GM23338 (cell line): Measurements from ENCODE around the gene CADPS2. TPM values are rescaled to one million over a fixed set of nuclear protein-coding genes. Genes with fewer than 3 reads are reported as not detected.

ENCODE experiments used
- ATAC-seq: fragments of 200-7000 bp; cut with Tn5 transposase; 3 replicates; pipeline ENCODE4 v1.9.1; 2020
- DNase-seq: peaks from one replicate; pipeline ENCODE4 v3.0.0-alpha.2; 2015; ENCODE audit warnings: low spot score
- H2AFZ ChIP-seq: fragments of 200-600 bp; sonication (generic); 2 replicates; pipeline ENCODE4 v1.8.0; 2016; ENCODE audit warnings: antibody characterized with exemption, mild to moderate bottlenecking, moderate library complexity
- H3F3A ChIP-seq: fragments of 200-600 bp; sonication (generic); replicated peaks from 2 replicates; pipeline ENCODE4 v1.8.0; 2017; ENCODE audit warnings: antibody characterized with exemption, mixed run types, low read depth
- H3K27ac ChIP-seq: fragments of 200-600 bp; sonication (generic); 2 replicates; pipeline ENCODE4 v1.6.1; 2016; ENCODE audit warnings: low read depth
- H3K27me3 ChIP-seq: fragments of 200-600 bp; sonication (generic); 2 replicates; pipeline ENCODE4 v1.8.0; 2016; ENCODE audit warnings: mild to moderate bottlenecking, mixed run types, moderate library complexity; ENCODE audit not compliant: insufficient read depth
- H3K36me3 ChIP-seq: fragments of 200-600 bp; sonication (generic); 2 replicates; pipeline ENCODE4 v1.8.0; 2016; ENCODE audit warnings: mild to moderate bottlenecking; ENCODE audit not compliant: insufficient read depth
- H3K4me1 ChIP-seq: fragments of 200-600 bp; sonication (generic); 2 replicates; pipeline ENCODE4 v1.8.0; 2016; ENCODE audit warnings: mild to moderate bottlenecking, moderate library complexity; ENCODE audit not compliant: insufficient read depth
- H3K4me2 ChIP-seq: fragments of 200-600 bp; sonication (generic); 2 replicates; pipeline ENCODE4 v1.7.1; 2017; ENCODE audit warnings: mixed run types
- H3K4me3 ChIP-seq: fragments of 200-600 bp; sonication (generic); 2 replicates; pipeline ENCODE4 v1.6.1; 2016; ENCODE audit warnings: mixed run types
- H3K79me2 ChIP-seq: fragments of 200-600 bp; sonication (generic); replicated peaks from 2 replicates; pipeline ENCODE4 v1.8.0; 2017; ENCODE audit warnings: mild to moderate bottlenecking; ENCODE audit not compliant: insufficient read depth
- H3K9me2 ChIP-seq: fragments of 200-600 bp; sonication (generic); 2 replicates; pipeline ENCODE4 v1.8.0; 2017; ENCODE audit not compliant: insufficient read depth
- H4K20me1 ChIP-seq: fragments of 200-600 bp; sonication (generic); replicated peaks from 2 replicates; pipeline ENCODE4 v1.8.0; 2017; ENCODE audit warnings: mild to moderate bottlenecking; ENCODE audit not compliant: insufficient read depth
- H3K27ac Mint-ChIP-seq: 2 replicates; pipeline ENCODE4 v1.8.0; 2020; ENCODE audit warnings: inconsistent platforms, mild to moderate bottlenecking, moderate library complexity, mixed read lengths
- H3K27me3 Mint-ChIP-seq: 3 replicates; pipeline ENCODE4 v1.8.0; 2022; ENCODE audit warnings: low read depth, mild to moderate bottlenecking, moderate library complexity, mixed read lengths, inconsistent platforms; ENCODE audit not compliant: insufficient read depth, poor library complexity
- H3K36me3 Mint-ChIP-seq: 3 replicates; pipeline ENCODE4 v1.8.0; 2021; ENCODE audit warnings: low read depth, mild to moderate bottlenecking, inconsistent platforms, moderate library complexity, mixed read lengths
- H3K4me1 Mint-ChIP-seq: 3 replicates; pipeline ENCODE4 v1.8.0; 2020; ENCODE audit warnings: mild to moderate bottlenecking, inconsistent platforms, mixed read lengths
- H3K4me3 Mint-ChIP-seq: 3 replicates; pipeline ENCODE4 v1.8.0; 2021; ENCODE audit warnings: moderate library complexity, mild to moderate bottlenecking, inconsistent platforms, mixed read lengths
- H3K9me3 Mint-ChIP-seq: 3 replicates; pipeline ENCODE4 v1.8.0; 2020; ENCODE audit warnings: moderate library complexity, mild to moderate bottlenecking, inconsistent platforms, mixed read lengths
- CREB1 ChIP-seq: fragments of 250-450 bp; sonication (Bioruptor Pico); IDR thresholded peaks from 2 replicates; pipeline ENCODE4 v1.5.0; 2020; ENCODE audit warnings: low read depth, mild to moderate bottlenecking, moderate library complexity
- CTCF ChIP-seq, 2 experiments: fragments of 200-600 bp in 1 of 2; sonication (generic) in 1 of 2; conservative IDR thresholded peaks; 2 replicates each; pipeline versions ENCODE4 v1.5.1 to v1.6.1; 2016 to 2017; ENCODE audit warnings: antibody characterized with exemption in 2 of 2, low read depth in 2 of 2, mild to moderate bottlenecking in 2 of 2, moderate library complexity in 1 of 2
- ETS1 ChIP-seq: IDR thresholded peaks from 2 replicates; pipeline ENCODE4 v1.6.1; 2016; ENCODE audit warnings: antibody characterized with exemption
- EZH2 ChIP-seq: fragments of 200-600 bp; sonication (generic); IDR thresholded peaks from one replicate; pipeline ENCODE4 v1.8.0; 2017; ENCODE audit warnings: antibody characterized with exemption, mild to moderate bottlenecking, low read depth; ENCODE audit not compliant: unreplicated experiment
- EZH2phosphoT487 ChIP-seq: fragments of 200-600 bp; sonication (generic); IDR thresholded peaks from one replicate; pipeline ENCODE4 v1.8.1; 2018; ENCODE audit warnings: antibody characterized with exemption; ENCODE audit not compliant: unreplicated experiment
- JUNB ChIP-seq: IDR thresholded peaks from one replicate; pipeline ENCODE4 v1.6.1; 2016; ENCODE audit warnings: antibody characterized with exemption; ENCODE audit not compliant: unreplicated experiment
- NANOG ChIP-seq: IDR thresholded peaks from 2 replicates; pipeline ENCODE4 v1.6.1; 2016; ENCODE audit warnings: antibody characterized with exemption, borderline replicate concordance
- POLR2AphosphoS5 ChIP-seq: IDR thresholded peaks from 2 replicates; pipeline ENCODE4 v1.6.1; 2016; ENCODE audit warnings: antibody characterized with exemption, low read depth
- REST ChIP-seq: IDR thresholded peaks from one replicate; pipeline ENCODE4 v1.6.1; 2018; ENCODE audit warnings: antibody characterized with exemption; ENCODE audit not compliant: unreplicated experiment
- STAT1 ChIP-seq: IDR thresholded peaks from one replicate; pipeline ENCODE4 v1.6.1; 2016; ENCODE audit warnings: antibody characterized with exemption; ENCODE audit not compliant: unreplicated experiment
- ZNF114 ChIP-seq: fragments of 250-450 bp; sonication (Bioruptor Pico); IDR thresholded peaks from 2 replicates; pipeline ENCODE4 v1.5.0; 2020; ENCODE audit warnings: mild to moderate bottlenecking, moderate library complexity
- ZNF331 ChIP-seq: fragments of 250-450 bp; sonication (Bioruptor Pico); IDR thresholded peaks from 2 replicates; pipeline ENCODE4 v1.5.0; 2020; ENCODE audit warnings: low read depth, mild to moderate bottlenecking, moderate library complexity
- ZNF462 ChIP-seq: fragments of 250-450 bp; sonication (Bioruptor Pico); IDR thresholded peaks from 2 replicates; pipeline ENCODE4 v1.5.0; 2020; ENCODE audit warnings: mild to moderate bottlenecking, moderate library complexity
- polyA plus RNA-seq: library from polyadenylated mRNA; unstranded; fragments of >200 nt; fragmentation: Nextera tagmentation; extraction: Ambion mirVana; gene quantifications from 2 replicates; pipeline ENCODE4 v1.2.1, GENCODE V29; 2016
- total RNA-seq: library from RNA; depleted of rRNA; stranded (reverse); fragments of >200 nt; shearing (Covaris generic); gene quantifications from 2 replicates; pipeline ENCODE4 v1.2.3, GENCODE V29; 2014

The CADPS2 gene
- total and polyA plus RNA-seq, 2 experiments from 2014 or later, result 16.3 to 36.9 TPM

- no peak overlapping the region for H3K4me3 Mint-ChIP-seq
- peaks cover 17% of the 10 kb centered on the region for H3K9me3 Mint-ChIP-seq
- no peak overlapping the region for H3K27ac Mint-ChIP-seq
- TF ChIP-seq ZNF331 (CRISPR knock-in tag) (no peak), CREB1 (CRISPR knock-in tag) (no peak), ZNF462 (no peak), CTCF (conservative IDR thresholded peaks at IDR 0.05; ENCODE audit: low read depth in 2 of 2) (no peak), EZH2phosphoT487 (no peak), POLR2AphosphoS5 (no peak), JUNB (no peak), STAT1 (no peak), REST (no peak), ETS1 (no peak), EZH2 (no peak), NANOG (no peak), ZNF114 (CRISPR knock-in tag) (no peak)
- peaks cover 17% of the 10 kb centered on the region for H3K36me3 Mint-ChIP-seq
- H3K4me1 ChIP-seq, result no peaks in the 10 kb centered on the region
- no peak overlapping the region for H3K4me2 ChIP-seq
- no peaks in the 10 kb centered on the region for H3K9me2 ChIP-seq
- DNase-seq, result no peak
- H3F3A ChIP-seq, result no peaks in the 10 kb centered on the region
- no peak overlapping the region for H3K4me3 ChIP-seq
- no peaks in the 10 kb centered on the region for H4K20me1 ChIP-seq
- H3K4me1 Mint-ChIP-seq, result peaks cover 8% of the 10 kb centered on the region
- no peak overlapping the region for H2AFZ ChIP-seq
- H3K27me3 Mint-ChIP-seq, result no peaks in the 10 kb centered on the region
- no peak for ATAC-seq
- no peaks in the 10 kb centered on the region for H3K79me2 ChIP-seq
- no peak overlapping the region for H3K27ac ChIP-seq
- H3K27me3 ChIP-seq, result no peaks in the 10 kb centered on the region
- no peaks in the 10 kb centered on the region for H3K36me3 ChIP-seq
Observed at GRCh38 chr7:122600042-122600441, 286.2 kb downstream of the CADPS2 start.
